DND-41 (cell line): ENCODE data around the gene PLK4.

Experiments used
- CTCF ChIP-seq: IDR thresholded peaks from 2 replicates; pipeline ENCODE4 v1.5.1; 2012; ENCODE audit warnings: borderline replicate concordance, low read length, moderate library complexity, mild to moderate bottlenecking; ENCODE audit not compliant: poor library complexity, severe bottlenecking; ENCODE audit errors: extremely low read depth
- EZH2 ChIP-seq: IDR thresholded peaks from 3 replicates; pipeline ENCODE4 v1.6.1; 2012; ENCODE audit warnings: borderline replicate concordance, low read depth, mild to moderate bottlenecking, moderate library complexity, low read length, inconsistent platforms; ENCODE audit not compliant: severe bottlenecking

- TF ChIP-seq CTCF (no peak), EZH2 (no peak)
These were observed 12.5 kb upstream of the PLK4 start for GRCh38 chr4:127868196-127868595.
